ENCODE data around the gene FKBP6.
"Not testable (repeated sequence)": the region's sequence is repeated elsewhere in the genome, so short reads cannot be mapped to it uniquely, and the experiment has no call there.

The FKBP6 gene

DNA sequence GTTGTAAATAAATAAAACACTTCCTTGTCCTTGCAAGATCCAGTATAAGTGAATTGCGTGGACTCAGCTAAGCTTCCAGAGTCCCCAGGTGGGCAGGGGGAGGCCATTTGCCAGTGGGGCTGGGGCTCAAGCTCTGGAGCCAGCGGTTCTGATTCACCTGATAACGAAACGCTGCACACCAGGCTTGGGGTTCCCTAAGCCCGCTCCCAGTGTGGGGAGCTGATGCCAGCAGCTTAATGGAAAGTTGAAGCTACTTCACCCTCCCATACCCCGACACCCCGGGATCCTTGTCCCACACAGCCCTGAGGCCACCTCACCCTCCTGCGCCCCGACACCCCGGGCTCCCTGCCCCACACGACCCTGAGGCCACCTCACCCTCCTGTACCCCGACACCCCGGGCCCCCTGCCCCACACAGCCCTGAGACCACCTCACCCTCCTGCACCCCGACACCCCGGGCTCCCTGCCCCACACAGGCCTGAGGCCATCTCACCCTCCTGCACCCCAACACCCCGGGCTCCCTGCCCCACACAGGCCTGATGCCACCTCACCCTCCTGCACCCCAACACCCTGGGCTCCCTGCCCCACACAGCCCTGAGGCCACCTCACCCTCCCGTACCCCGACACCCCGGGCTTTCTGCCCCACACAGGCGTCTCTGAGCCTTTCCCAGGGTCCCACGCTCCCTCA lies 30.8 kb downstream of the FKBP6 start:
- DNase-seq, result no peak

DNA sequence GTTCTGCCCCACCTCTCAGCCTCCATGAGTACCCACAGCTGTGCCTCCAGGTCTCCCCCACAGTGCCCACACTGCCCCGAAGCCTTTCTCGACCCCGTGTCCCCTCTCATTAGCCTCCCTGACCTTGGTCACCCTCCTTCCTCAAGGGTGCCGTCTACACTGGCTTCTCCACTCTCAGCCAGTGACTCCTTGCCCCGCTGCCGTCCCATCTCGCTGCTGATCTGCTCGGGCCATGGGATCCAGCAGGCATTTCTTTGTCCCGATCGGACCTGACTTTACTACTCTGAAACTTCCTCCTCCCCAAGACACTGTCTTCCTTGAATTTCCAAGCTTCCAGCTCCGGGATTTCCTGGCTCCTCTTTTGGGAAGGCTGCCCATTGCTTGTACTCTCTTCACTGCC lies 31.3 kb downstream of the FKBP6 start:
- no peak for DNase-seq

DNA sequence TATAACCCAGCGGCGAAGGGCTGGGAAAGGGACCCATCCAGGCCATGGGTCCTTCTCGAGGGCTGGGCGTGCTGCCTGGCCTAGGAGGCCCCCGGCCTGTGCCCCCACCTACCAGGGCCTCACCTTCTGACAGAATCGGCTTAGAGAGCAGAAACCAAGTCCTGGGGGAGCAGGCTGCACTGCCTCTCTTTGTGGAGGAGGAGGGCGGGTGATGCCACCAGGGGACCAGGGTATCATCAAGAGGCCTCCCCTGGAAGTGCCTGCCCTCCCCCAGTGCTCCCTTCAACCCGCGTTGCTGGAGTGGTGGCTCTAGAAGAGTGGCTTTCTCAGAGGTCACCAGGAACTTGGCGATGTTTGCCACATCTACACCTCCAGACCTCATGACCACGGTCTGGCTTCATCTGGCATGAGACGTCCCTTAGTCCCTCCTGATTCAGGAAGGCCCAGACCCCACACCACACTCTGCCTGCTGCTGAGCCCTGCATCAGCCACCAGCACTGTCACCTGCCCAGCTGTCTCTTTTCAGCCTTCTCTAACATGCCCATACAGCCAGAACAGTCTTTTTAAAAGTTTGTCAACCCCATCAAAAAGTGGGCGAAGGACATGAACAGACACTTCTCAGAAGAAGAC lies 31.9 kb downstream of the FKBP6 start:
- DNase-seq, result peak in 1 of 2 donors; percentile 21

DNA sequence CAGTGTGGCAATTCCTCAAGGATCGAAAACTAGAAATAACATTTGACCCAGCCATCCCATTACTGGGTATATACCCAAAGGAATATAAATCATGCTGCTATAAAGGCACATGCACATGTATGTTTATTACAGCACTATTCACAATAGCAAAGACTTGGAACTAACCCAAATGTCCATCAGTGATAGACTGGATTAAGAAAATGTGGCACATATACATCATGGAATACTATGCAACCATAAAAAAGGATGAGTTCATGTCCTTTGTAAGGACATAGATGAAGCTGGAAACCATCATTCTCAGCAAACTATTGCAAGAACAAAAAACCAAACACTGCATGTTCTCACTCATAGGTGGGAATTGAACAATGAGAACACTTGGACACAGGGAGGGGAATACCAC lies 32.6 kb downstream of the FKBP6 start:
- DNase-seq, result not testable (repeated sequence)

DNA sequence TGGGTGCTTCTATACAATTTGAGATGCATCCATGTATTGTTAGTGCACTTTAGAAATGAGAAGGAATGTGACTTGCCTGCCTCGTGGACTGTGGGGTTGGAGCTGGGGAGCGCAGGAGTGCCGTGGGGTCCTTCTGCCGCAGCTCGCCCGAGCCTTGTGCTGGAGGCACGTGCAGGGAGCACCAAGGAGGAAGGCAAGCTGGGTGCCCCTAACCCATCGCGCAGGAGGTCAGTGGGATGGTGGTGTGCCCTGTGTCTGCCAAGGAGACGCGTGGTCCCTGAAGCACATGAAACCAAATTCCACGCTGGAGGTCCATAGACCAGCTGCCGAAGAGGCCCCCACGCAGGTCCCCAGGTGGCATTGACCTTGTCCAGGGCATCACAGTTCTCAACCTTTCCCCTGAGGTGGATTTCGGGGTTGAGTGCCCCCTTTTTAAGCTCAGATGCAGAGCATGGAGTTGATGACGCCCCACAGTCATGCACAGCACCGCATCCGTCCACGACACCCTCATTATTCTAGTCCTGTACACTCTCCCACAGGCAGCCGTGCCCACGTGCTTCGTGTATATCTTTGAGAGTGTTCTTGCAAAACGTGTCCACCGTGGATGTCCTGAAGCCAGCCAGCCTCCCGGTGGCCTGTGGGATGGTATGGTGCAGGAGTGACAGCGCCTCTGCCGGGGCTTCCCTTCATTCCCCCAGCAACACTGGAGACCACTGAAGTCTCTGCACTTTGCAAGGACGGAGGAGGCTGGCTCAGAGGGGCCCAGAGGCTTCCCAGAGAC lies 35.5 kb downstream of the FKBP6 start:
- no peak for DNase-seq

DNA sequence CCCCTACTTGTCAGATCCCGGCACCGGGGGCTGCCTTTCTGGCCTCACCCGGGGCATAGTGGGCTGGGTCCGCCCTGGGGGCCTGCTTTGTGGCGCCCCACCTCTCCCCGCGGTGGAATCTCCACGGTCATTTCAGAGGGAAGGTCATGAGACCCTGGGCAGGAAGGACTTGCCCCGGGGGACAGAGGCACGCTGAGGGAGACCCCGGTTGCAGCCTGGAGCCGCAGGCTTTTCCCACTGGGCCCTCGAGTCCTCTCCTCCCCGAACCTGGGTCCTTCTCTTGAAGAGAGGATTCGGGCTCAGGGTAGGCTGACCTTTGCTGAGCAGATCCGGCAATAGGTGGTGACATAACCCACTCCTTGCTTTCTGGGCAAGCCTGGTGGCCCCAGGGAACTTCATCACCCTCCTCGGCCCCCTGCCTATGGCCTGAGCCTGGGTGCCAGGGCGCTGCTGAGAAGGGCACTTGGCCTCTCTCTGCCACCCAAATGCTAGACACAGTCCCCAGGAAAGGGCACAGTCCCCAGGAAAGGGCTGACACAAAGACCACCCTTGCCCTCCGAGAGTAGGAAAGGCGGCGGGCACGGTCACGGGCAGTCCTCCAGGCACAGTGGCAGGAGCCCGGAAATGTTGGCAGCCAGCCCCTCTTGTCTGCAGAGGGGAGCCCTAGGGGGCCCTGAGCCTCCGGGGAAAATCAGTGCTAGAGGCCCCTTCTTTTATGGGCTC lies 36.2 kb downstream of the FKBP6 start:
- DNase-seq, result no peak

DNA sequence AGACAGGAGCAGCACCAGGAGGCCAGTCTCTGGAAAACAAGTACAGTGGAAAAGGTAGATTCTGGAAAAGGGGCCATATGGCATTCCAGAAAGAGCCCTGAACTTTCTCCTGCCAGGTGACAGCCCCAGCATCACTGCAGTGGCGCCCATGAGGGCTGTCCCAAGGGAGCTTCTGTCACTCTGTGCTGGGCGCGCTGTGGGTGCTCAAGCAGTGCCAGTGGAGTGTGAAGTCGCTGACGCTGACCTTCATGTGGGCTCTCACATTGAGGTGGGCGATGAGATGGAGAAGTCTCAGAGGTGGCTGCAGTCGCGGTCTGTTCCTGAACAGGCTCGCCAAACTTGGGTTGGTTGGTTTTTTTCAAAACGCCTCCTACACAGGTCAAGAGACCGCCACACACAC lies 38.2 kb downstream of the FKBP6 start:
- no peak for DNase-seq

DNA sequence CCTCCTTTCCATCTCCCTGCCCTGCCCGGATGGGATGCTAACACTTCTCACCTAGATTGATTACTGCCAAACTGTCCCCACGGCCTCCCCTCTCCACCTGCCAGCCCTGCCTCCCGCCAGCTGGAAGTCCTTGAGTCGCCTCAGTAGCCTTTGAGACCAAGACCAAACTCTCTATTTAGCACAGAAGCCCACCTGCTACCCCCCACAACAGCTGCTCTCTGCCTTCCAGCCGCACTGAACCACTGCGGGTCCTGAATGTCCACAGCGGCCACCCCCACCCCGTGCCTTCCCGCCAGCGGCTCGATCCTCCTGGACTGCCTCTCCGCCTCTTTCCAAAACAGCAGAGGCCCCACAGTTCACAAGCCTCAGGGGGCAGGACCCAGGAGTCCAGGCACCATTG lies 39.0 kb downstream of the FKBP6 start:
- DNase-seq, result no peak

DNA sequence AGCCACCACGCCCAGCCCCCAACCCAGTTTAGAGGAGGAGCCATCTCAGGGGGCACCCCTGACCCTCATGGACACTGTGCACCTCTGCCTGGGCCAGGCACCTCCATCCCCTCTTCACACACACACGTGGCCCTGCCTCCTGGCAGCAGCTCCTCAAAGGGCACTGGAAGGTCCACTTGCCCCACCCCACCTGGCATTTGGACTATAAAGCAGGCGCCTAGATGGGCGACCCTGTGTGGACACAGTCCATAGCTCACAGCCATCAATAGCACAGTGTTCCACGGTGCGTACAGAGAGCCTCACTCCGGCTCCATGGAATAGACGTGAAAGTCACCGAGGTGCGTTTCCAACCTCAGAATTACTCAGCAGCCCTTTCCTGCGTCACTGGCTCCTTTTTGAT lies 41.0 kb downstream of the FKBP6 start:
- DNase-seq, result no peak

DNA sequence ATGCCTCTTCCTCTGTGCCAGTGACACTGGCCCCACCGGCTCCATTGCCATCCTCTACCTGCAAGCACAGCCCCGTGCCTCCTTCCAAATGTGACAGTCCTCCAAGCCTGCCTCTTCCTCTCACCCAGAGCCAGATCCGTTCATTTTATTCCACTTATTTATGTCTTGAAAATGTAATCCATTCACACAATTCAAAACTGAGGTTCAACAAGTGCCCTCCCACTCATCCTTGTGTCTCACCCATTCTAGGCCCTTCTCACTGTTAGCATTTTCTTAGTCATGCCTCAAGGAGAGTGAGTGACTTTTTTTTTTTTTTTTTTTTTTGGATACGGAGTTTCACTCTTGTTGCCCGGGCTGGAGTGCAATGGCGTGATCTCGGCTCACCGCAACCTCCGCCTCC lies 41.7 kb downstream of the FKBP6 start:
- no peak for DNase-seq

DNA sequence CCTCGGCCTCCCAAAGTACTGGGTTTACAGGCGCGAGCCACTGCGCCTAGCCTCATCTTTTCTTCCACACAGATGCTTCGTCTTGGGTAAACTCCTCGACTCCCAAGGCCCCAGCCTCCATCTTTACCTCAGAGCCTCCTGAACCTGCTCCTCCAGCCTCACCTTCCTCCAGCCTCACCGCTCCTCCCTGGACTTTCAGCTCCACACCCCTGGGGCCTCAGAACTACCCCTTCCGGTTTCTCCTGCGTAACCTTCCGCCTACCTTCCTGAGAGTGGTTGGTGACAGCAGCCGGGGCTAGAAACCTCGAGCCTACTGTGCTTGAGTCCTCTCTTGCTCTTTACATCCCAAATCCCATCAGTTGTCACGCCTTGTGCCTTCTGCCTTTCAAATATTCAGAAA lies 45.8 kb downstream of the FKBP6 start:
- no peak for DNase-seq

DNA sequence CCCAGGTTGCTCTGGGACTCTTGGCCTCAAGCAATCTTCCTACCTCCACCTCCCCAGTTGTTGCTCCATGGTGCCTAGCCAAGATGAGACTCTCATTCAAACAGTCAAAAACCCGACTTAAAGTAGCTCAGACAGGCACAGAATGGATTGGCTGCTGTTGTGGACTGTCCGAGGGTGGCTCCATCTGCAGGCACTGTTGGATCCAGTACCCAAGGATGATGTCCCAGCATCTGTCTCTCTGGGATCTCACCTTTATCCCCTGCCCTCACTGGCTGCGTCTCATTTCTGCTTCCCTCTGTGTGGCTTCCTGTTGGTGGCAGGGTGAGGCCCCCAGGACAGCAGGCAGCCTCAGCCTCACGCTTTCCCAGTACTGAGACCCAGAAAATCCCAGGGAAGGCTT lies 48.3 kb downstream of the FKBP6 start:
- not testable (repeated sequence) for DNase-seq

DNA sequence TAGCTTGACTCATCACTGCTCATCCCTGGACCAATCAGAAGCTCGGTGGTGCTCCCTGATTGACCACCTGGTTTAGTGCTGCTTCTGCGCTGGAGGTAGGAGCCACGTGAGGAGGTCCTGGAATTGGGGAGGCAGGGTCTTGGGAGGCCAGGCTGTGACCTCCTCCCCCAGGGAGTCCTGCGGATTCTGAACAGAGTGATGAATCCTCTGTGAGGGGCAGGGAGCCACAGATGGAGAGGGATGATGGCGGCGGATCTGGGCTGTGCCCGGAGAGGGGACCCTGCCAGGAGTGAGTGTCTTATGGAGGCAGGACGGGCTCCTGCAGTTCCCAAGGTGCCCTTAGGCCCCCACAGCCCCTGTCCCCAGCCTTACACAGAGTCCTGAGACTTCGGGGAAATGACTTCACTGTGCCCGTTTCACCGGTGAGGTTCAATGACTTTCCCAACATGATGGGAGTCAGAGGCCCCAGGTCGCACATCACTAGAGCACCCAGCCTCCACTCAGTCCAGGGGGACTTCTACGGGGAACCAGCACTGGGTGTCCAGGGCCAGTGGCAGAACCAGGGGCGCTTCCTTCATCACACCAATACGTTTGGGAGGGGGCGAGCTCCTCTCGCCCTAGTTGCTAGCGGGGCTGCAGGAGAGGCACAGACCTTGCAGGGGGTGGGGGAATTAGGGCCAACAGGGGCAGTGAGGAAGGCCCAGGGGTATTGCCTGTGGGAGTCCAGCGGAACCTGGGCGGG lies 48.9 kb downstream of the FKBP6 start:
- no peak for DNase-seq

DNA sequence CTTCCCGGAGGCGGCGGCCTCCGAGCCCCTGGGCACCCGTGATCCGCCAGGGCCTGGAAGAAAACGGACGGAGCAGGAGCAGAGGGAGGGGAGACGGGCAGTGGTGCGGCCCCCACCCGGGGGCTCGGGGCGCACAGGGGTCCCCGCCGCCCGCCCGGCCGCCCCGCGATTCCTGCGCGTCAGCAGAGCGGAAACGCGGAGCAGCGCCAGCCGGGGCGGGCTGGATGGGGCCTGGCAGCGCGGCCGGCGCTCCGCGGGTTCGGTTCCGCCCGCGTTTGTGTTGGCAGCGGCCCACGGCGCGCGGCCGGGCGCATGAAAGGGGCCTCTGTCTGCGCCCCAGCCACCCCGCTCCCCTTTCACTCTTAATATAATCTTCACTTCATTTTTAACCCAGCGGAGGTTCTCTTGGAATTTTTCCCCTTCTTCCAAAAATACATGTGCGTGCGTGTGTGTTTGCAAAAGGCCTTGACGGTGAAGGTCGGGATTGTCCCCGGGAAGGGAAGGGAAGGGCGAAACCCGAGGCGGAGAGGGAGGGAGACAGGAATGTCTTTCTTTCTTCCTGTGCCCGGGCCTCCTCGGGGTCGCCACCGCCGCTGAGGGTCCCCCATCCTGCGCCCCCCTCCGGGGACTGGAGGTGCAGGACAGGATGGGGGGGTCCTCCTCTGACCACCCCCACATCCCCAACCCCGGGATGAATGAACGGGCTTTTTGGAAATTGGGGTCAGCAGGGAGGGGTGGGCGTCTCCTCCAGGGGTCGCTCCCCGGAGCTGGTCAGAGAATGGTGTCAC lies 49.6 kb downstream of the FKBP6 start:
- not testable (repeated sequence) for DNase-seq

DNA sequence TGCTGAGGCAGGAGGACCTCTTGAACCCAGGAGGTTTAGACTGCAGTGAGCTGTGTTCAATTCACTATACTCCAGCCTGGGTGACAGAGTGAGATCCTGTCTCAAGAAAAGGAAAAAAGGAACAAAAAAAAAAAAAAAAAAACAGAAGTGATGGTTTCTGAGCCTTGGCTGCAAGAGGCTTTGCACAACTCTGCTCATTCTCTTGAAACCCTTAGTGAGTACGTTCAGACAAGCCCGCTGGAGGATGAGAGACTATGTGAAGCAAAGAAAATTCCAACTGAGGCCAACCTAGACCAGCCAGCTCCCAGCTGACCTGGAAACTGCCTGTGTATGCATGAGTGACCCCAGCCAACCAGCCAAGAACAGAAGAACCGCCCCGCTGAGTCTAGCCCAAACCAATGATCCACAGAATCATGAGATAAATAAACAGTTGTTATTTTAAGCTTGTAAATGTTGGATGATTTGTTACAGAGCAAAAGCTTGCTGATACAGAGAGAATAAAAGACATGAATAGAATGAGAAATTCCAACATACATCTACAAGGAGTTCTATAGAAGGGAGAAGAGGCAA lies 55.1 kb downstream of the FKBP6 start:
- DNase-seq, result peak; percentile 79 to 84

DNA sequence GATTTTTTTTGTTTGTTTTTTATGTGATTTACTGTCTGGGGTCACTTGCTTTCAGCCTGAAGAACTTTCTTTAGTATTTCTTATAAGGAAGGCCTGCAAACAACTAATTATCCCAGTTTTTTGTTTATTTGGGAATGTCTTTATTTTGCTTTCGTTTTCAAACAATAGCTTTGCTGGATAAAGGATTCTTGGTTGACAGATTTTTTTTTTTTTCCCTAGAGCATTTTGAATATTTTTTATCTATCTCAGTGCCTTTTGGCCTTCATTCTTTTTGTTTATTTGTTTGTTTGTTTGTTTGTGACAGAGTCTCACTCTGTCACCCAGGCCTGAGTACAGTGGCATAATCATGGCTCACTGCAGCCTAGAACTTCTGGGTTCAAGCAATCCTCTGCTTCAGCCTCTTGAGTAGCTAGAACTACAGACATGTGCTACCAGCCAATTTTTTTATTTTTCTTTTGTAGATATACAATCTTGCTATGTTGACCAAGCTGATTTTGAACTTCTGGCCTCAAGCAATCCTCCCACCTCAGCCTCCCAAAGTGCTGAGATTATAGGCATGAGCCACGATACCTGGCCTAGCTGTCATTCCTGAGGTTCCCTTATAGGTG lies 59.4 kb downstream of the FKBP6 start:
- DNase-seq, result no peak

DNA sequence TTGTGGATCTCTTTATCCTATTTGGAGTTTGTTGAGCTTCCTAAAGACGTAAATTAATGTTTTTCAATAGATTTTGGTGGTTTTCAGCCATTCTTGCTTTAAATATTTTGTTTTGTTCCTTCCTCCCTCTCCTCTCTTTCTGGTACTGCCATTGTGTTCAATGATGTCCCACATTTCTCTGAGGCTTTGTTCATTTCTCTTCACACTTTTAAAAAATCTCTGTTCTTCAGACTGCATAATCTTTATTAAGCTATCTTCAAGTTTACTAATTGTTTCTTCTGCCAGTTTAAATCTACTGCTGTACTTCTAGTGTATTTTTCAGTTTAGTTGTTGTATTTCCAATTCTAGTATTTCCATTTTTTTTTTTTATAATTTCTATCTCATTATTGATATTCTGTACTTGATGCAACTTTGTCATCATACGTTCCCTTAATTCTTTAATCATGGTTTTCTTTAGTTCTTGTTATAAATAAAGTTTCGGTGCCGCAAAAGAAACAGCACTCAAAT lies 60.0 kb downstream of the FKBP6 start:
- no peak for DNase-seq

DNA sequence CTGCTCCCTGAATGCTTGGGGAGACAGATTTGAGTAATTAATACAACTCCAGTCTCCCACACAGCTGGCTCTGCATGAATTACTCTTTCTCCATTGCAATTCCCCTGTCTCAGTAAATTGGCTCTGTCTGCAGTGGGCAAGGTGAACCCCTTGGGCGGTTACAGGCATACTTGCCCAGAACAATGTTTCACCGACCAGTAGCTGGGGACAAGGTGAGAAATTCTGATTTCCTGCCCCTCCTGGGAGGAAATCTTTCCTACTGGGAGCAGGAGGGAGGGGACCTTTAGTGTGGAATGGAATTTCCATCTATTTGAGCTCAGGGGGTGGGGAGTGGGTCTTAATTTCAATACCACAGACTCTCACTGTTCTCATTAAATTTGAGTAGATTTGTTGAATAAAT lies 63.4 kb downstream of the FKBP6 start:
- no peak for DNase-seq

DNA sequence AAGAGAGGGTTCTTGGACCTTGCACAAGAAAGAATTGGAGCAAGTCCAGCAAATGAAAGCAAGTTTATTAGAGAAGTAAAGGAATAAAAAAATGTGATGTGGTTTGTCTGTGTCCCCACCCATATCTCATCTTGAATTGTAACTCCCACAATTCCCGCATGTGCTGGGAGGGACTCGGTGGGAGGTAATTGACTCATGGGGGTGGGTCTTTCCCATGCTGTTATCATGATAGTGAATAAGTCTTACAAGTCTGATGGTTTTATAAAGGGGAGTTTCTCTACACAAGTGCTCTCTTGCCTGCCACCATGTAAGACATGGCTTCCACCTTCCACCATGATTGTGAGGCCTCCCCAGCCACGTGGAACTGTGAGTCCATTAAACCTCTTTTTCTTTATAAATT lies 66.5 kb downstream of the FKBP6 start:
- no peak for DNase-seq

All from inflammatory macrophage (primary cell).